HEK293 (cell line): ENCODE data around the gene IRF6.

Experiments
- CTCF ChIP-seq: fragments of 450-650 bp; formaldehyde crosslinking; IDR thresholded peaks from 2 replicates; pipeline ENCODE4 v1.5.1; 2016; ENCODE audit warnings: missing biosample characterization, missing genetic modification characterization
- ELK4 ChIP-seq: IDR thresholded peaks from 2 replicates; pipeline ENCODE4 v1.6.1; 2011; ENCODE audit warnings: mild to moderate bottlenecking, low read depth, low read length, borderline replicate concordance
- ZBTB10 ChIP-seq: fragments of 450-650 bp; formaldehyde crosslinking; IDR thresholded peaks from 2 replicates; pipeline ENCODE4 v1.5.1; 2016; ENCODE audit warnings: missing biosample characterization, missing genetic modification characterization
- ZBTB11 ChIP-seq: fragments of 450-650 bp; formaldehyde crosslinking; conservative IDR thresholded peaks from 2 replicates; pipeline ENCODE4 v1.5.1; 2016; ENCODE audit warnings: low read depth, missing biosample characterization, missing genetic modification characterization
- ZBTB21 ChIP-seq: fragments of 450-650 bp; formaldehyde crosslinking; IDR thresholded peaks from 2 replicates; pipeline ENCODE4 v1.5.1; 2017; ENCODE audit warnings: missing biosample characterization, missing genetic modification characterization
- ZBTB49 ChIP-seq: fragments of 450-650 bp; formaldehyde crosslinking; IDR thresholded peaks from 2 replicates; pipeline ENCODE4 v1.5.1; 2016; ENCODE audit warnings: missing biosample characterization, missing genetic modification characterization, low read depth
- ZBTB7A ChIP-seq: fragments of 450-650 bp; formaldehyde crosslinking; IDR thresholded peaks from 2 replicates; pipeline ENCODE4 v1.5.1; 2016; ENCODE audit warnings: low read depth, missing biosample characterization, missing genetic modification characterization
- ZNF174 ChIP-seq: fragments of 450-650 bp; formaldehyde crosslinking; IDR thresholded peaks from 2 replicates; pipeline ENCODE4 v1.5.0; 2017; ENCODE audit warnings: missing biosample characterization, mild to moderate bottlenecking, missing genetic modification characterization
- ZNF398 ChIP-seq: fragments of 450-650 bp; formaldehyde crosslinking; IDR thresholded peaks from 2 replicates; pipeline ENCODE4 v1.5.1; 2017; ENCODE audit warnings: missing biosample characterization, missing genetic modification characterization
- ZNF513 ChIP-seq: fragments of 450-650 bp; IDR thresholded peaks from 2 replicates; pipeline ENCODE4 v1.5.1; 2018; ENCODE audit warnings: missing biosample characterization, missing genetic modification characterization
- ZNF704 ChIP-seq: fragments of 450-650 bp; formaldehyde crosslinking; IDR thresholded peaks from 2 replicates; pipeline ENCODE4 v1.5.1; 2016; ENCODE audit warnings: missing biosample characterization, missing genetic modification characterization
- ZNF776 ChIP-seq: fragments of 450-650 bp; formaldehyde crosslinking; IDR thresholded peaks from 2 replicates; pipeline ENCODE4 v1.5.0; 2017; ENCODE audit warnings: missing biosample characterization, missing genetic modification characterization, borderline replicate concordance

- TF ChIP-seq ELK4 (no peak), ZBTB11 (tag by site-specific recombination) (no peak), ZNF513 (tag by site-specific recombination) (no peak), CTCF (tag by site-specific recombination) (no peak), ZBTB21 (tag by site-specific recombination) (0 out of 2 replicates have a peak, but pooled peaks have one; percentile 15), ZNF174 (no peak), ZNF704 (tag by site-specific recombination) (no peak), ZNF776 (tag by site-specific recombination) (no peak), ZBTB49 (tag by site-specific recombination) (no peak), ZNF398 (tag by site-specific recombination) (0 out of 2 replicates have a peak, but pooled peaks have one; percentile 17), ZBTB10 (tag by site-specific recombination) (no peak), ZBTB7A (no peak)
Measured at GRCh38 chr1:209825591-209826434, 19.9 kb upstream of the IRF6 start.
